ENCODE data around the gene HEATR9.

DNA sequence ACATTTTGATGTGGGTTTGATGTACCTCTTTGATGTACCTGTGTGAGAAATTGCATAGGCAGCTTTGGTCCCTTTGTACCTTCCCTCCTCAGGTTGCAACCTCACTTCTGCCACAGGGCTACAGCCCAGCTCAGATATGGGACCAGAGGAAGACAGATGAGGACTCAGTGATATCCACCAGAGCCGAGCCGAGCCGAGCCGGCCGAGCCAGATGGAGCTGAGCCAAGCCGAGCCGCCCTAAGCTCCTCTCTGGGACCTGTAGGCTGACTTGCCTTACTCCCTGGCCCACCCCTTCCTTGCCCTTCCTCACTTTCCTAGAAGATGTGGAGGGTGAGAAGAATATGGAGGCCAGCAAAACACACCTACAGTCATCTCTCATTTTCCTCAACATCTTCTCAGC lies 3.8 kb downstream of the HEATR9 start:
- TF ChIP-seq SIN3A (IDR thresholded peaks at IDR 0.05; ENCODE audit: borderline replicate concordance, low read depth, low read length), result no peak
- TF ChIP-seq RFX5 (IDR thresholded peaks at IDR 0.05; ENCODE audit: low read length), result no peak
- TF ChIP-seq, protein P1, sequence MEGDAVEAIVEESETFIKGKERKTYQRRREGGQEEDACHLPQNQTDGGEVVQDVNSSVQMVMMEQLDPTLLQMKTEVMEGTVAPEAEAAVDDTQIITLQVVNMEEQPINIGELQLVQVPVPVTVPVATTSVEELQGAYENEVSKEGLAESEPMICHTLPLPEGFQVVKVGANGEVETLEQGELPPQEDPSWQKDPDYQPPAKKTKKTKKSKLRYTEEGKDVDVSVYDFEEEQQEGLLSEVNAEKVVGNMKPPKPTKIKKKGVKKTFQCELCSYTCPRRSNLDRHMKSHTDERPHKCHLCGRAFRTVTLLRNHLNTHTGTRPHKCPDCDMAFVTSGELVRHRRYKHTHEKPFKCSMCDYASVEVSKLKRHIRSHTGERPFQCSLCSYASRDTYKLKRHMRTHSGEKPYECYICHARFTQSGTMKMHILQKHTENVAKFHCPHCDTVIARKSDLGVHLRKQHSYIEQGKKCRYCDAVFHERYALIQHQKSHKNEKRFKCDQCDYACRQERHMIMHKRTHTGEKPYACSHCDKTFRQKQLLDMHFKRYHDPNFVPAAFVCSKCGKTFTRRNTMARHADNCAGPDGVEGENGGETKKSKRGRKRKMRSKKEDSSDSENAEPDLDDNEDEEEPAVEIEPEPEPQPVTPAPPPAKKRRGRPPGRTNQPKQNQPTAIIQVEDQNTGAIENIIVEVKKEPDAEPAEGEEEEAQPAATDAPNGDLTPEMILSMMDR (IDR thresholded peaks at IDR 0.05), result no peak
- no peak for TF ChIP-seq GATA2 (CRISPR knock-in tag; IDR thresholded peaks at IDR 0.05)
- TF ChIP-seq MXI1 (IDR thresholded peaks at IDR 0.05; ENCODE audit: low read depth, low read length), result no peak
